GM12878 (cell line): ENCODE data around the gene ROCK1. TPM values are rescaled to one million over a fixed set of nuclear protein-coding genes. Genes with fewer than 3 reads are reported as not detected.

ENCODE experiments used
- ATAC-seq: fragments of 200-7000 bp; cut with Tn5 transposase; 3 replicates; pipeline ENCODE4 v1.9.1; 2020; ENCODE audit warnings: mild to moderate bottlenecking, moderate library complexity
- BruUV-seq: library from RNA; stranded (reverse); fragments of 400-500 nt; replicated peaks from 2 replicates; lab custom pipeline; 2021; lab: Mats Ljungman, UMichigan
- CTCF ChIA-PET: fragments of 300-600 bp; sonication (Branson Sonifier 250); formaldehyde crosslinking; extraction: SDS; loops from one replicate; lab custom pipeline; 2021; ENCODE audit warnings: inconsistent platforms; lab: Yijun Ruan, JAX
- POLR2A ChIA-PET: fragments of 350-600 bp; formaldehyde crosslinking; extraction: SDS; loops from one replicate; lab custom pipeline; 2021; ENCODE audit warnings: inconsistent platforms; lab: Charles Lee
- RAD21 ChIA-PET: fragments of 300-600 bp; sonication (Branson Sonifier 250); formaldehyde crosslinking; loops from one replicate; lab custom pipeline; 2023; ENCODE audit warnings: antibody characterized with exemption; ENCODE audit not compliant: unreplicated experiment; lab: Charles Lee
- SMC1A ChIA-PET: fragments of 300-600 bp; sonication (Branson Sonifier 250); formaldehyde crosslinking; loops from one replicate; lab custom pipeline; 2023; ENCODE audit not compliant: unreplicated experiment, uncharacterized antibody; lab: Charles Lee
- DNase-seq: peaks from one replicate; pipeline ENCODE4 v3.0.0-alpha.2; 2011; ENCODE audit warnings: low read depth, low spot score
- FAIRE-seq: peaks from 3 replicates; lab custom pipeline; 2011; peaks lifted over from hg19 to GRCh38; lab: Jason Lieb, UNC
- H2AFZ ChIP-seq: 2 replicates; pipeline ENCODE4 v1.6.0; 2011; ENCODE audit warnings: low read depth, low read length, control low read depth; ENCODE audit not compliant: control insufficient read depth
- H3K27ac ChIP-seq: 2 replicates; pipeline ENCODE4 v1.5.1; 2011; ENCODE audit warnings: control low read depth; ENCODE audit not compliant: control insufficient read depth, insufficient read depth
- H3K27me3 ChIP-seq, 2 experiments: replicated peaks in 1 of 2; 2 replicates each; pipeline versions ENCODE4 v1.6.0 to v1.6.1; 2011; ENCODE audit warnings: low read length in 1 of 2; ENCODE audit not compliant: control insufficient read depth in 2 of 2, insufficient read depth in 2 of 2
- H3K36me3 ChIP-seq, 2 experiments: 2 replicates each; pipeline ENCODE4 v1.5.1; 2011; ENCODE audit warnings: low read length in 1 of 2; ENCODE audit not compliant: control insufficient read depth in 2 of 2, insufficient read depth in 2 of 2
- H3K4me1 ChIP-seq: 2 replicates; pipeline ENCODE4 v1.6.1; 2011; ENCODE audit warnings: mild to moderate bottlenecking, low read length, moderate library complexity, mixed read lengths; ENCODE audit not compliant: control insufficient read depth, insufficient read depth
- H3K4me2 ChIP-seq: 2 replicates; pipeline ENCODE4 v1.6.0; 2011; ENCODE audit warnings: control low read depth; ENCODE audit not compliant: control insufficient read depth, insufficient read depth
- H3K4me3 ChIP-seq: fragments of 200-600 bp; sonication (generic); 2 replicates; pipeline ENCODE4 v1.5.1; 2016
- H3K79me2 ChIP-seq: 2 replicates; pipeline ENCODE4 v1.6.0; 2011; ENCODE audit warnings: low read length; ENCODE audit not compliant: control insufficient read depth, insufficient read depth
- H3K9ac ChIP-seq: 2 replicates; pipeline ENCODE4 v1.8.0; 2011; ENCODE audit warnings: low read length, control low read depth, mixed read lengths; ENCODE audit not compliant: control insufficient read depth, insufficient read depth
- H3K9me3 ChIP-seq: replicated peaks from 3 replicates; pipeline ENCODE4 v1.5.1; 2011; ENCODE audit warnings: mild to moderate bottlenecking, low read length; ENCODE audit not compliant: control insufficient read depth, insufficient read depth
- H4K20me1 ChIP-seq: 2 replicates; pipeline ENCODE4 v1.6.0; 2011; ENCODE audit not compliant: control insufficient read depth, insufficient read depth
- CHD1 ChIP-seq: IDR thresholded peaks from 2 replicates; pipeline ENCODE4 v1.6.1; 2012; ENCODE audit warnings: low read depth, low read length, improper control_type of control experiment
- HCFC1 ChIP-seq: fragments of 150-350 bp; IDR thresholded peaks from 2 replicates; pipeline ENCODE4 v1.6.1; 2014; ENCODE audit warnings: low read length
- KDM1A ChIP-seq: fragments of 200-600 bp; sonication (generic); IDR thresholded peaks from 2 replicates; pipeline ENCODE4 v1.6.1; 2016; ENCODE audit warnings: borderline replicate concordance
- WGBS: methylation state at CpG from one replicate; pipeline ENCODE4 v1.1.6; 2016; ENCODE audit warnings: low lambda C conversion rate; ENCODE audit not compliant: insufficient replicate concordance, insufficient coverage; ENCODE audit errors: missing lambda C conversion rate; 5-methylcytosine and 5-hydroxymethylcytosine counted together
- in situ Hi-C: fragments of 300-500 bp; cut with MboI; formaldehyde crosslinking; loops from 9 replicates; pipeline ENCODE4 v1.14.3; 2018; ENCODE audit warnings: mixed read lengths
- intact Hi-C: fragments of 100-400 bp; cut with micrococcal nuclease; formaldehyde crosslinking; loops from one replicate; pipeline ENCODE4 v1.14.2; 2022; ENCODE audit not compliant: unreplicated experiment
- polyA plus RNA-seq, 11 experiments: library from polyadenylated mRNA; depleted of rRNA in 4 of 11; unstranded in 6 of 11; stranded (reverse) in 5 of 11; fragments of >200 nt; fragmentation: Nextera tagmentation in 4 of 11; fragmentation: Illumina TruSeq in 1 of 11; extraction: Ambion mirVana in 4 of 11; extraction: Trizol in 1 of 11; gene quantifications; 1 replicate in 1 of 11; 2 replicates in 10 of 11; pipeline versions ENCODE4 v1.2.1 to v1.2.3, GENCODE V29; 2011 to 2016; ENCODE audit warnings: inconsistent platforms in 2 of 11, missing spikeins in 2 of 11, low read depth in 1 of 11
- total RNA-seq, 4 experiments: library from RNA; depleted of rRNA in 3 of 4; stranded (reverse); fragments of >200 nt in 3 of 4; fragmentation: Illumina TruSeq in 1 of 4; extraction: Trizol in 1 of 4; gene quantifications; 2 replicates each; pipeline versions ENCODE4 v1.2.1 to v1.2.3, GENCODE V29; 2013 to 2021
- TF ChIP-seq, protein P1 (sequence below), 3 experiments: IDR thresholded peaks in 2 of 3; conservative IDR thresholded peaks in 1 of 3; 2 replicates each; pipeline ENCODE4 v1.5.1; 2011; ENCODE audit warnings: low read depth in 3 of 3, low read length in 3 of 3, mild to moderate bottlenecking in 3 of 3, control low read depth in 2 of 3, moderate library complexity in 2 of 3, inconsistent platforms in 1 of 3, mixed read lengths in 1 of 3; ENCODE audit not compliant: control insufficient read depth in 2 of 3, insufficient read depth in 1 of 3; ENCODE audit errors: extremely low read depth in 1 of 3

The ROCK1 gene
- total and polyA plus RNA-seq, 10 of the 15 experiments (the other 5 are each of a cell fraction or from before 2014, with no cell fraction given), result 14.8 to 46.6 (median 29.5) TPM

DNA sequence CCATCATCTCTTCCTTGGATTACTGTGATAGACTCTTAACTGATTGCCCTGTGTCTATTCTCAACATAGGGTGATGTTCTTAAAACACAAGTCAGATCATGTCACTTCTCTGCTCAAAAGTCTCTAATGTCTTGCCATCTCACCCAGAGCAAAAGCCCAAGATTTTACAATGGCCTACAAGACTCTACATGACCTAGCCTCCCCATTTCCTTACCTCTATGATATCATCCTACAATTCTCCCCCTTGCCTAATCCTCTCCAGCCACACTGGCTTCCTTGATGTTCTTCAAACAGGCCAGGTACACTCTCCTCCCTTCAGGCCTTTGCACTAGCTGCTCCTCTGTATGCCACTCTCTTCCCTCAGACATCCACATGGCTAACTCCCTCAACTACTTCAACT, 55.1 kb downstream of the ROCK1 start:
- no peak for DNase-seq
- RAD21 ChIA-PET, result no interaction called here
- no peaks in the 10 kb centered on the region for H4K20me1 ChIP-seq
- ATAC-seq, result no peak
- H3K27ac ChIP-seq, result no peak overlapping the region
- H3K4me1 ChIP-seq, result no peaks in the 10 kb centered on the region; the same call in 1 of the 2 replicates
- CTCF ChIA-PET, result interaction anchor here (0.7 kb wide), 1 partner anchor 90 kb away, joined by 3 read pairs; no protein-coding TSS in a partner anchor
- TF ChIP-seq CHD1 (no peak), KDM1A (no peak)
- FAIRE-seq, result no peak
- peaks cover 19% of the 10 kb centered on the region for H3K79me2 ChIP-seq
- H3K9me3 ChIP-seq, result no peaks in the 10 kb centered on the region
- intact Hi-C loops, result loop anchor here (2.0 kb wide), 1 partner anchor 20 kb away; no protein-coding TSS in a partner anchor
- SMC1A ChIA-PET, result no interaction called here
- POLR2A ChIA-PET, result no interaction called here
- no TSS peak for BruUV-seq
- H3K27me3 ChIP-seq, result no peaks in the 10 kb centered on the region
- no peak overlapping the region for H3K9ac ChIP-seq
- H3K36me3 ChIP-seq, result 0 out of 4 replicates have a peak, but pooled peaks cover 0 to 2% of the 10 kb centered on the region in 2 experiments
- no peak overlapping the region for H3K4me3 ChIP-seq
- in situ Hi-C loops, result loop anchor here (25.0 kb wide), 4 partner anchors 381 to 1906 kb away; partner anchors contain the start of genes ESCO1 and SNRPD1
- H2AFZ ChIP-seq, result no peak overlapping the region
- no peak overlapping the region for H3K4me2 ChIP-seq

DNA sequence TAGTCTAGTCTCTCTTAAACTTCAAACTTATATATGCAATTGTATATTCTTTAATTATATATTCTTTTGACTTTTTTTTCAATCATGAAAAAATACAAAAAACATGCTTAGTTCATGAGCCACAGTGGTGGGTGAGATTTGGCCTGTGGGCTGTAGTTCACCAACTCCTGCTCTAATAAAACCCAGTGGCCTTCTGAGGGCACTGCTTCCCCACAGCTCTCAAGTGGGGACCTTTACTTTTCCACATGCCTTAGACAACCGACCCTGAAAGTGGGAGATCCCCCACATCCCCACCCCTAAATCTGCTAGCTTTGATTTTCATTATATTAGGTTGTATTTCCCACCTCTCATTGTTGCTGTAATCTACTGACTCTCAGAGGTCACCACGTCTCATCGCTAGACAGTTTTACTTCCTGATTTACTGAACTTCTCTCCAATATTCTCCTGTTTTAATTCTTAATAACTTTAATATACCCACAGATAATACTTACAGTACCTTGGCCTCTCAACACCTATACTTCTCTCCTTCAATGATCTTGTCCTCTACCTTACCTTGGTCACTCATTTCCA, 57.3 kb downstream of the ROCK1 start:
- Histone ChIP-seq H2AFZ (no peak overlapping the region), H3K27me3 (no peaks in the 10 kb centered on the region), H3K4me2 (peak overlapping the region; percentile 30), H3K79me2 (peaks cover 18% of the 10 kb centered on the region), H3K27ac (no peak overlapping the region), H3K9me3 (no peaks in the 10 kb centered on the region), H3K4me3 (no peak overlapping the region), H3K36me3 (0 out of 4 replicates have a peak, but pooled peaks cover 0 to 2% of the 10 kb centered on the region in 2 experiments), H3K4me1 (no peaks in the 10 kb centered on the region; the same call in 1 of the 2 replicates), H4K20me1 (no peaks in the 10 kb centered on the region), H3K9ac (no peak overlapping the region)
- FAIRE-seq (no peak), DNase-seq (no peak), ATAC-seq (peak; percentile 68)
- BruUV-seq, result no TSS peak
- 45% methylated on average over 3 of the region's 3 CpGs for WGBS
- ChIA-PET CTCF (interaction anchor here (0.6 to 2.6 kb wide), 5 partner anchors 8 to 80 kb away, joined by 3 to 6 read pairs (median 4); no protein-coding TSS in a partner anchor), SMC1A (interaction anchor here (1.1 to 2.9 kb wide), 5 partner anchors 8 to 48 kb away, joined by 3 to 12 read pairs (median 4); no protein-coding TSS in a partner anchor), RAD21 (interaction anchor here (0.6 to 1.1 kb wide), 2 partner anchors 126 to 353 kb away, joined by 3 to 4 read pairs; no protein-coding TSS in a partner anchor), POLR2A (interaction anchor here (0.7 kb wide), 1 partner anchor 58 kb away, joined by 4 read pairs; no protein-coding TSS in a partner anchor)
- in situ Hi-C loops, result loop anchor here (25.0 kb wide), 4 partner anchors 383 to 1908 kb away; partner anchors contain the start of genes ESCO1 and SNRPD1
- no peak for TF ChIP-seq HCFC1
- TF ChIP-seq, protein P1, sequence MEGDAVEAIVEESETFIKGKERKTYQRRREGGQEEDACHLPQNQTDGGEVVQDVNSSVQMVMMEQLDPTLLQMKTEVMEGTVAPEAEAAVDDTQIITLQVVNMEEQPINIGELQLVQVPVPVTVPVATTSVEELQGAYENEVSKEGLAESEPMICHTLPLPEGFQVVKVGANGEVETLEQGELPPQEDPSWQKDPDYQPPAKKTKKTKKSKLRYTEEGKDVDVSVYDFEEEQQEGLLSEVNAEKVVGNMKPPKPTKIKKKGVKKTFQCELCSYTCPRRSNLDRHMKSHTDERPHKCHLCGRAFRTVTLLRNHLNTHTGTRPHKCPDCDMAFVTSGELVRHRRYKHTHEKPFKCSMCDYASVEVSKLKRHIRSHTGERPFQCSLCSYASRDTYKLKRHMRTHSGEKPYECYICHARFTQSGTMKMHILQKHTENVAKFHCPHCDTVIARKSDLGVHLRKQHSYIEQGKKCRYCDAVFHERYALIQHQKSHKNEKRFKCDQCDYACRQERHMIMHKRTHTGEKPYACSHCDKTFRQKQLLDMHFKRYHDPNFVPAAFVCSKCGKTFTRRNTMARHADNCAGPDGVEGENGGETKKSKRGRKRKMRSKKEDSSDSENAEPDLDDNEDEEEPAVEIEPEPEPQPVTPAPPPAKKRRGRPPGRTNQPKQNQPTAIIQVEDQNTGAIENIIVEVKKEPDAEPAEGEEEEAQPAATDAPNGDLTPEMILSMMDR (IDR thresholded peaks at IDR 0.05 in 2 of 3, conservative IDR thresholded peaks at IDR 0.05 in 1 of 3; ENCODE audit: control insufficient read depth in 2 of 3, extremely low read depth in 1 of 3, insufficient read depth in 1 of 3, low read depth in 3 of 3, low read length in 3 of 3), result peak in 1 of 3 experiments; percentile 5; a peak in 1 of 6 replicates
- intact Hi-C loops, result loop anchor here (5.0 kb wide), 1 partner anchor 48 kb away; no protein-coding TSS in a partner anchor
